Measurements from ENCODE around the gene YPEL2. TPM values are rescaled to one million over a fixed set of nuclear protein-coding genes. Genes with fewer than 3 reads are reported as not detected.

Gene YPEL2
- polyA plus RNA-seq, 1 donor (not counting 4 experiments of a cell fraction or from before 2014, with no cell fraction given) = 4.6 TPM

DNA sequence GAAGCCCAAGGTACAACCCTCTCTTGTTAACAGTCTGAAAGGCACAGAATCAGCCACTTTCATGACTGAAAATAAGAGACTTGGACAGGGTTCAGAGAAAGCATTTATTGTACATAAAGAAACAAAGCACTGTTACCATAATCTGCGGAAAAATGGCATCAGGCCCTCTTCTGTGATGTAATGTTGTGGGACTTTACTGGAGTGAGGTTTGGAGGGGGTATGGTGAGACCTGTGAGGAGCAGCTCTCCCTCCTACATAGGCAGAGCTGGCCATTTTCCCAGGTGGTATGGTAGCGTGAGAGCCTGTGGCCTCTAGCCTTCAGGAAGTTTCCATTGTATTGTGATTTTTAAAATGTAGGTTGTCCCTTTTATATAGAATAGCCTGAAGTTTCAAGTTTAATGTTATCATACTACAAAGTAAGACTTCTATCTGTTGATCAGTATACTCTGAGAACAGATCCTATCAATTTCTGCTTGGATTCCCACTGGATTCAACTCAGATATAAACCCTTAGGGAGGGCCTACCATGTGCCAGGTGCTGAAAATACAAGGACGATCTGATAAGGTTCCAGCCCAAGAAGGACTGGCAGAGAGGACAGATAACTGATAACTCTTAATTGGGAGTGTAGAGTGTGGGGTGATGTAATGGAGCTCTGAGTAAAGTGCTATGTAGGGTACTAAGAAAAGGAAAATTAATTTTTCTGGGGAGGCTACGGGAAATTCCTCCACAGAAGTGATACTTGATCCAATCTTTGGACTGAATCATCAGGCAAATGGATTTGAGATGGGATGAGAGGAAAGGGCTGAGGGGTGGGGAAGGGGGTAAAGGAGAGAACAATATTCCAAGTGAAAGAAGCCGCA lies 4.1 kb upstream of the YPEL2 start:
- H3K27me3 ChIP-seq (ENCODE audit: control insufficient read depth, extremely low read depth, insufficient read depth, low read length) = peaks cover 2% of the 10 kb centered on the region
- no peak overlapping the region for H3K4me3 ChIP-seq (ENCODE audit: control insufficient read depth in 2 of 3, extremely low read depth in 1 of 3, insufficient read depth in 2 of 3, low read depth in 1 of 3, low read length in 3 of 3)
- no peaks in the 10 kb centered on the region for H3K9me3 ChIP-seq (ENCODE audit: control insufficient read depth, low read depth, low read length)
- no peaks in the 10 kb centered on the region for H3K79me2 ChIP-seq (ENCODE audit: control insufficient read depth, insufficient read depth, low read length)
- no peaks in the 10 kb centered on the region for H3K9me1 ChIP-seq (ENCODE audit: control insufficient read depth, extremely low read depth, insufficient read depth, low read length)
- H4K20me1 ChIP-seq (ENCODE audit: control insufficient read depth, extremely low read depth, insufficient read depth, low read length) = no peaks in the 10 kb centered on the region
- H3K27ac ChIP-seq (ENCODE audit: control insufficient read depth, insufficient read depth, low read length) = no peak overlapping the region
- dilution Hi-C loops (cut with MboI; ENCODE audit: extremely low pct_ligation_motif_present, low sequenced_read_pairs) = loop anchor here (25.0 kb wide), 1 partner anchor 110 kb away; no protein-coding TSS in a partner anchor
- peaks cover 9% of the 10 kb centered on the region for H3K4me1 ChIP-seq (ENCODE audit: control insufficient read depth, extremely low read depth, insufficient read depth, low read length)
- H3K9ac ChIP-seq (ENCODE audit: control insufficient read depth, extremely low read depth, insufficient read depth, low read length) = no peak overlapping the region
- TF ChIP-seq EZH2 (IDR thresholded peaks at IDR 0.05; ENCODE audit: low read length) = no peak
- TF ChIP-seq, protein P1, sequence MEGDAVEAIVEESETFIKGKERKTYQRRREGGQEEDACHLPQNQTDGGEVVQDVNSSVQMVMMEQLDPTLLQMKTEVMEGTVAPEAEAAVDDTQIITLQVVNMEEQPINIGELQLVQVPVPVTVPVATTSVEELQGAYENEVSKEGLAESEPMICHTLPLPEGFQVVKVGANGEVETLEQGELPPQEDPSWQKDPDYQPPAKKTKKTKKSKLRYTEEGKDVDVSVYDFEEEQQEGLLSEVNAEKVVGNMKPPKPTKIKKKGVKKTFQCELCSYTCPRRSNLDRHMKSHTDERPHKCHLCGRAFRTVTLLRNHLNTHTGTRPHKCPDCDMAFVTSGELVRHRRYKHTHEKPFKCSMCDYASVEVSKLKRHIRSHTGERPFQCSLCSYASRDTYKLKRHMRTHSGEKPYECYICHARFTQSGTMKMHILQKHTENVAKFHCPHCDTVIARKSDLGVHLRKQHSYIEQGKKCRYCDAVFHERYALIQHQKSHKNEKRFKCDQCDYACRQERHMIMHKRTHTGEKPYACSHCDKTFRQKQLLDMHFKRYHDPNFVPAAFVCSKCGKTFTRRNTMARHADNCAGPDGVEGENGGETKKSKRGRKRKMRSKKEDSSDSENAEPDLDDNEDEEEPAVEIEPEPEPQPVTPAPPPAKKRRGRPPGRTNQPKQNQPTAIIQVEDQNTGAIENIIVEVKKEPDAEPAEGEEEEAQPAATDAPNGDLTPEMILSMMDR (optimal IDR thresholded peaks at IDR 0.05 in 1 of 3, IDR thresholded peaks at IDR 0.05 in 1 of 3, conservative IDR thresholded peaks at IDR 0.05 in 1 of 3; ENCODE audit: extremely low read depth in 1 of 3, insufficient read depth in 2 of 3, low read length in 3 of 3) = no peak
- H3K4me2 ChIP-seq (ENCODE audit: control insufficient read depth, extremely low read depth, insufficient read depth, low read depth, low read length) = no peak overlapping the region
- DNase-seq (ENCODE audit: low read depth, low spot score) (no peak), FAIRE-seq (no peak)
- no peak overlapping the region for H2AFZ ChIP-seq (ENCODE audit: control insufficient read depth, low read length)
- no peaks in the 10 kb centered on the region for H3K36me3 ChIP-seq (ENCODE audit: control insufficient read depth in 2 of 2, extremely low read depth in 1 of 2, insufficient read depth in 2 of 2, low read length in 2 of 2)

DNA sequence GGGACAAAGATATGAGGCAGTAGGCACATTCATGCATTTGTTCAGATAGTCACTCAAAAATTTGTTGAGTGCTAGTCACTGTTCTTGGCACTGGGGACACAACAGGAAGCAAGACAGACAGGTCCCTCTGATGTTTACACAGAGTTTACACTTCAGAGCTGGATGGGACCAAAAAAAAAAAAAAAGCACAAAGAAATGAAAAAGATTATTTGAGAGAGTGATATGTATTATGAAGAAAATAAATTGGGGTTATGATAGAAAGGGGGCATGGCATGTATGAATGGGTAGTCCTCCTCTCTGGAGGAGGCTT lies 3.5 kb upstream of the YPEL2 start:
- peaks cover 7% of the 10 kb centered on the region for H3K27me3 ChIP-seq (ENCODE audit: control insufficient read depth, extremely low read depth, insufficient read depth, low read length)
- H3K36me3 ChIP-seq (ENCODE audit: control insufficient read depth in 2 of 2, extremely low read depth in 1 of 2, insufficient read depth in 2 of 2, low read length in 2 of 2) = no peaks in the 10 kb centered on the region
- H3K4me3 ChIP-seq (ENCODE audit: control insufficient read depth in 2 of 3, extremely low read depth in 1 of 3, insufficient read depth in 2 of 3, low read depth in 1 of 3, low read length in 3 of 3) = no peak overlapping the region
- no peaks in the 10 kb centered on the region for H3K9me1 ChIP-seq (ENCODE audit: control insufficient read depth, extremely low read depth, insufficient read depth, low read length)
- H3K27ac ChIP-seq (ENCODE audit: control insufficient read depth, insufficient read depth, low read length) = no peak overlapping the region
- peaks cover 9% of the 10 kb centered on the region for H3K4me1 ChIP-seq (ENCODE audit: control insufficient read depth, extremely low read depth, insufficient read depth, low read length)
- no peak for TF ChIP-seq EZH2 (IDR thresholded peaks at IDR 0.05; ENCODE audit: low read length)
- TF ChIP-seq, protein P1 (optimal IDR thresholded peaks at IDR 0.05 in 1 of 3, IDR thresholded peaks at IDR 0.05 in 1 of 3, conservative IDR thresholded peaks at IDR 0.05 in 1 of 3; ENCODE audit: extremely low read depth in 1 of 3, insufficient read depth in 2 of 3, low read length in 3 of 3) = no peak
- no peak overlapping the region for H2AFZ ChIP-seq (ENCODE audit: control insufficient read depth, low read length)
- FAIRE-seq = no peak
- no peaks in the 10 kb centered on the region for H4K20me1 ChIP-seq (ENCODE audit: control insufficient read depth, extremely low read depth, insufficient read depth, low read length)
- no peaks in the 10 kb centered on the region for H3K9me3 ChIP-seq (ENCODE audit: control insufficient read depth, low read depth, low read length)
- H3K4me2 ChIP-seq (ENCODE audit: control insufficient read depth, extremely low read depth, insufficient read depth, low read depth, low read length) = no peak overlapping the region
- no peaks in the 10 kb centered on the region for H3K79me2 ChIP-seq (ENCODE audit: control insufficient read depth, insufficient read depth, low read length)
- no peak for DNase-seq (ENCODE audit: low read depth, low spot score)
- H3K9ac ChIP-seq (ENCODE audit: control insufficient read depth, extremely low read depth, insufficient read depth, low read length) = no peak overlapping the region
- dilution Hi-C loops (cut with MboI; ENCODE audit: extremely low pct_ligation_motif_present, low sequenced_read_pairs) = loop anchor here (25.0 kb wide), 1 partner anchor 109 kb away; no protein-coding TSS in a partner anchor

All from keratinocyte (primary cell).